Nephron (organoid): ENCODE measurements around the gene BBIP1.

ENCODE experiments used
- H3K27ac Mint-ChIP-seq, 3 experiments: 2 replicates each; pipeline ENCODE4 v1.8.0; 2020; ENCODE audit warnings: mixed read lengths in 3 of 3, mild to moderate bottlenecking in 2 of 3, moderate library complexity in 1 of 3
- H3K27me3 Mint-ChIP-seq: 2 replicates; pipeline ENCODE4 v1.8.0; 2021; ENCODE audit warnings: low read depth, mild to moderate bottlenecking, moderate library complexity, mixed read lengths
- H3K36me3 Mint-ChIP-seq: 2 replicates; pipeline ENCODE4 v1.8.0; 2020; ENCODE audit warnings: low read depth, mixed read lengths
- H3K4me1 Mint-ChIP-seq: 2 replicates; pipeline ENCODE4 v1.8.0; 2020; ENCODE audit warnings: mixed read lengths
- H3K4me3 Mint-ChIP-seq, 3 experiments: 2 replicates each; pipeline ENCODE4 v1.8.0; 2020; ENCODE audit warnings: mild to moderate bottlenecking in 3 of 3, mixed read lengths in 3 of 3, moderate library complexity in 2 of 3
- H3K9me3 Mint-ChIP-seq: 2 replicates; pipeline ENCODE4 v1.8.0; 2020; ENCODE audit warnings: mixed read lengths
- TF ChIP-seq, protein P1 (sequence below), 3 experiments: fragments of 200-600 bp; sonication (generic); IDR thresholded peaks; one replicate each; pipeline ENCODE4 v1.5.0; 2021; ENCODE audit warnings: antibody characterized with exemption in 3 of 3; ENCODE audit not compliant: unreplicated experiment in 3 of 3

BBIP1 gene

GRCh38 chr10:110932505-110933180, 13.7 kb upstream of the BBIP1 start:
- H3K9me3 Mint-ChIP-seq: no peaks in the 10 kb centered on the region
- H3K27ac Mint-ChIP-seq: no peak overlapping the region
- no peaks in the 10 kb centered on the region for H3K4me1 Mint-ChIP-seq
- TF ChIP-seq, protein P1, sequence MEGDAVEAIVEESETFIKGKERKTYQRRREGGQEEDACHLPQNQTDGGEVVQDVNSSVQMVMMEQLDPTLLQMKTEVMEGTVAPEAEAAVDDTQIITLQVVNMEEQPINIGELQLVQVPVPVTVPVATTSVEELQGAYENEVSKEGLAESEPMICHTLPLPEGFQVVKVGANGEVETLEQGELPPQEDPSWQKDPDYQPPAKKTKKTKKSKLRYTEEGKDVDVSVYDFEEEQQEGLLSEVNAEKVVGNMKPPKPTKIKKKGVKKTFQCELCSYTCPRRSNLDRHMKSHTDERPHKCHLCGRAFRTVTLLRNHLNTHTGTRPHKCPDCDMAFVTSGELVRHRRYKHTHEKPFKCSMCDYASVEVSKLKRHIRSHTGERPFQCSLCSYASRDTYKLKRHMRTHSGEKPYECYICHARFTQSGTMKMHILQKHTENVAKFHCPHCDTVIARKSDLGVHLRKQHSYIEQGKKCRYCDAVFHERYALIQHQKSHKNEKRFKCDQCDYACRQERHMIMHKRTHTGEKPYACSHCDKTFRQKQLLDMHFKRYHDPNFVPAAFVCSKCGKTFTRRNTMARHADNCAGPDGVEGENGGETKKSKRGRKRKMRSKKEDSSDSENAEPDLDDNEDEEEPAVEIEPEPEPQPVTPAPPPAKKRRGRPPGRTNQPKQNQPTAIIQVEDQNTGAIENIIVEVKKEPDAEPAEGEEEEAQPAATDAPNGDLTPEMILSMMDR (IDR thresholded peaks at IDR 0.05; ENCODE audit: unreplicated experiment in 3 of 3): no peak
- H3K27me3 Mint-ChIP-seq: no peaks in the 10 kb centered on the region
- H3K36me3 Mint-ChIP-seq: peaks cover 10% of the 10 kb centered on the region
- no peak overlapping the region for H3K4me3 Mint-ChIP-seq

DNA sequence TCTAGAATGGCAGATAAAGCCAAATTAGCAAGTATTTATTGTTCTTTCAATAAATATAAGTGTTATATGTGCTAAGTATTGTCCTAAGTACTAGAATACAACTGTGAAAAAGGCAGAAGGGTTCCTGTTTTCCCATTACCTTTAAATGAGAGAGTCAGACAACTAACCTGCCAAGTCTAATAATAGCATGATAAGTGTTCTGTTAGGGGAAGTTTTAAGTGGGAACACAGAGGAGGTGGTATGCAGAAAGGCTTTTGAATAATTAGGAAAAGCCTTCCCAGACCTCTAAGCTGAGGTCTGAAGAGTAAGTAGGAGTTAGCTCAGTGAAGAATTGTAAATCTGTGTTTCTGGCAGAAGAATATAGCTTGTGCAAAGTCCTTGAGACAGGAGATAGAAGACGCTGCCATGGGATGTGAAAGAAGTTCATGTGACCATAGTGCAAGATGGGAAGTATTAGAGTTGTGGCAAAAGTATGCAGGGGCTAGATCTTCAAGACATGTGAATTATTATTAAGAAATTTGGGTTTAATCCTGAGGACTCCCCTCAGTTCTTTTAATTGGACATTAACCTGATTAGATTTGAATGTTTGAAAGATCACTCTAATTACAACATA, 12.9 kb upstream of the BBIP1 start:
- TF ChIP-seq, protein P1 (IDR thresholded peaks at IDR 0.05; ENCODE audit: unreplicated experiment in 3 of 3): no peak
- no peak overlapping the region for H3K27ac Mint-ChIP-seq
- H3K4me3 Mint-ChIP-seq: no peak overlapping the region
- no peaks in the 10 kb centered on the region for H3K27me3 Mint-ChIP-seq
- H3K4me1 Mint-ChIP-seq: no peaks in the 10 kb centered on the region
- H3K36me3 Mint-ChIP-seq: peaks cover 6% of the 10 kb centered on the region
- no peaks in the 10 kb centered on the region for H3K9me3 Mint-ChIP-seq

- Mint-ChIP-seq H3K36me3 (no peaks in the 10 kb centered on the region), H3K27me3 (no peaks in the 10 kb centered on the region), H3K27ac (no peak overlapping the region), H3K4me3 (no peak overlapping the region), H3K9me3 (no peaks in the 10 kb centered on the region), H3K4me1 (peaks cover 15% of the 10 kb centered on the region)
- TF ChIP-seq, protein P1 (IDR thresholded peaks at IDR 0.05; ENCODE audit: unreplicated experiment in 3 of 3): no peak
These were observed 8.5 kb upstream of the BBIP1 start for GRCh38 chr10:110927461-110927860.

DNA sequence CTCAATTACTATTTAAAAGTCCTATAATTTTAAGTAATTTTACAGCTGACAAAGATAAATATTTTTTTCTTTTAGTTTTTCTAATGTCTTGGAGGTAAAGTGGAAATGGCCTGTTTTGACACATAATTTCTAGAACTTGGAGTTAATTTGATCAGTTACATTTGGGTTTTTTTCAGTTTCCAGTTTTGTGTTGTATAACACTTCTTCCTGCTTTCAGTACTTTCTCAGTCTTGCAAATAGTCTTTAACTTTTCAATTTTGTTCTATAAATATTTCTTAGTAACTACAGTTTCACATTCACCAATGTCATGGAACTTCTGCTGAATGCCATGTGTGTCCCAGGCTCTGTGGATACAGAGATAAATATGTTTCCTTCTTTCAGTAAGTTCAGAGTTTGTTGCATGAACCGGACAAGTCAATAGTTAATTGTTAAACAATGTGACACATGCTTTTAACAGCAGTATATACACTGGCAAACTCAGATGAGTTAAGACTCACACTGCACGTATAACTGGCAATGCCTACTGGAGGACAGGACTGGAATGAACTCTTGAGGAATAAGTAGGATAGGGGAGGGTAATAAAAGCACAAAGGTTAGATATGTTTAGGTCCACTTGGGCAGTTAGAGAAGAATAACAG, 5.0 kb upstream of the BBIP1 start:
- H3K4me1 Mint-ChIP-seq: peaks cover 15% of the 10 kb centered on the region
- TF ChIP-seq, protein P1 (IDR thresholded peaks at IDR 0.05; ENCODE audit: unreplicated experiment in 3 of 3): no peak
- H3K4me3 Mint-ChIP-seq: peak overlapping the region in 1 of 3 experiments; percentile 4
- H3K36me3 Mint-ChIP-seq: no peaks in the 10 kb centered on the region
- H3K27ac Mint-ChIP-seq: peak overlapping the region in 1 of 3 experiments; percentile 34
- no peaks in the 10 kb centered on the region for H3K27me3 Mint-ChIP-seq
- H3K9me3 Mint-ChIP-seq: no peaks in the 10 kb centered on the region

DNA sequence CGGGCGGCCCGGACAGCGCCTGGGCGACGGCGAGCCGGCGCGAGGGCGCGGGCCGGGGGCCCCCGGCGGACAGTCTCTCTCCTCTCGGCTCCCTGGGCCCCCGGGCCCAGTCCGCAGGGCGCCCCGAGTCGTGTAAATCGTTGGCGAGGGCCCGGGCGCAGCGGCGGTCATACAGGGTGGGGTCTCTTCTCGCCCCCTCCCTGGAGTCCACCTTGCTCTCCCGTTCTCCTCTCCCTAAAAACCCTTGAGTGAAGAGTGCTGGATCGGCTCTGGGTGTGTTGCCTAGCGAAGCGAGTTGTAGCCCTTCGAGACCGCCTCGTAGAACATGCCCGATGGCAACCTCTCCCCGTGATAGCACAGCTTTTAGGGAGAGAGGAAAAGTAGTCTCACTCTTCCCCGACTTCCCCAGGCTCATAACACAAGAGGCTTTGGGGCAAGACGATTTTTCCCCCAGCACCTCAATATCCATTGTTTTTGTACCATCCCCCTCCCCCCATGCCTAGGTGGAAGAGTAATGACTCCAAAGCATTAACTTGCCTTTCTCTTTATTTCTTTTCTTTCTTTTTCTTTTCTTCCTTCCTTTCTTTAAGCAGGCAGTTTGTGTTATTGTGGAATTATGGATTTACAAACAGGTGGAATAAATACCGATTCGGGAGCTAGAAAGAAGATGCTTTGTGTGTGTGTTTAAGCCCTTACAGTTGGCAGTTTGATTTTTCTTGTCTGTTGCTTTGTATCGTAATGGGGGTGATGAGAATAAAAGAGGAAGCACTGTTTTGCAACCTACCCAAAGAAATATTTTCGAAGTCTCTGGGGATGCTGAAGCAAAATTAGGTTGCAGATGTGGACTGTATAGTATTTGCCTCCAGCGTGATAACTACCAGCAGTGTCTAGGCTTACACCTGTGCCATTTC, 1.2 kb upstream of the BBIP1 start:
- Mint-ChIP-seq H3K4me1 (peaks cover 25% of the 10 kb centered on the region), H3K27me3 (no peaks in the 10 kb centered on the region), H3K27ac (peak overlapping the region; percentile 84 to 99 (median 91))

More for the DNA sequence above, 1.2 kb upstream of the BBIP1 start:
- Mint-ChIP-seq H3K9me3 (no peaks in the 10 kb centered on the region), H3K4me3 (peak overlapping the region; percentile 89 to 95 (median 93)), H3K36me3 (no peaks in the 10 kb centered on the region)
- TF ChIP-seq, protein P1 (IDR thresholded peaks at IDR 0.05; ENCODE audit: unreplicated experiment in 3 of 3): no peak
